HG03280 (cell line): ENCODE data around the gene NOP10.
"Not testable (repeated sequence)": the region's sequence is repeated elsewhere in the genome, so short reads cannot be mapped to it uniquely, and the experiment has no call there.

Source experiments
- ATAC-seq: cut with Tn5 transposase; IDR thresholded peaks from one replicate; pipeline ENCODE4 v1.9.1; 2021; ENCODE audit warnings: mild to moderate bottlenecking, moderate library complexity; ENCODE audit not compliant: unreplicated experiment

Gene NOP10

DNA sequence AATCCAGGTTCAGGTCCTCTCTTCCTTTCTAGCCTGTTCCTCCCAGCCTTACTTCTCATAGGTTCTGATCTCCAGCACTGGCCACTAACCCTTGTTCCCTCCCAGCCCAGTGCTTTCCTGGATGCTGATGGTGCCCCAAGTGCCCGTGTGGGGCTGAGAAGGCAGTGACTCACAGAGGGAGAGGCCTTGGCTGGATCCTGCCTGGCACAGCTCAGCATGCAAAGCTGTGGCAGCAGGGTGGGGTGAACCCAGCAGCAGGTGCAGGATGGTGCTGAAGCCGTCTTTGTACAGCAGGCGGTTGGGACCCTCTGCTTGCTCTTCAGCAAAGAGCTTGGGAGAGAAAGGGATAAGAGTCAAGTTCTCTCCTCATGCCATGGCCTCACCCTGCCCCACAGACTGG lies 16.5 kb upstream of the NOP10 start:
- ATAC-seq = no peak

DNA sequence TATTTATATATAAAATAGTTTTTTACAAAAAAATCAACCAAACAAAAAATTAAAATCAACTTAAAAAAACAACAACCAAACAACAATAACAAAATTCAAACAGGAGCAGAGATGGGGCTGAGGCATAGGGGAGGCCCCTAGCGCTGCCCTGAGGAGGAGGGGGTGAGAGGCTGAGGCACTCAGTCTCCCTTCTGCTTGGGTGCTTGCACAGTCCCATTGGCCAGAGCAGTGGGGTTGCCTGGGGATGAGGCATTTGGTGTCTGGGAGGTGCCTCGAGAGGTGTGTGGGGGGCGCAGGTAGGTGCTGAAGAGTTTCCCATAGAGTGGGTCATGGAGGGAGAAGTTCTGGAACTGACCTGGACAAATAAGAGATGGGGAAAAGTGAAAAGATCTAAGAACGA lies 16.0 kb upstream of the NOP10 start:
- no peak for ATAC-seq

DNA sequence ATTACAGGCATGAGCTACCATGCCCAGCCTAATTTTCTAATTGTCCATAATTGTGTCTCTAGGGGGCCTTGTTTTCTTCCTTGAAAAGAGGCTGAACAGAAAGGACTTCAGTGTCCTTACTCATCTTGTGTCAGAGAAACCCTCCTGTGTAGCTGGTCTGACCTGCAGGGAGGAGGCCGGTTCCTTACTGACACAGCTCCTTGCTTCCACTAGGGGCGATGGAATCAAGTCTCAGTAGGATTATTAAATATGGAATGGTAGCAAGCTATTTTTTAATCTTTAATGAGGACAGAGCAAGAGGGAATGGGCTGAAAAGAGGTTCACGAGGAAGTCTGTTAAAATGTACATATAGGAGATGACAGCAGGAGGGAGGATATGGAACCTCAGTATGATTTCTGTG lies 15.4 kb upstream of the NOP10 start:
- no peak for ATAC-seq

GRCh38 chr15:34357653-34358052 lies 14.7 kb upstream of the NOP10 start:
- ATAC-seq = no peak

- no peak for ATAC-seq
Observed at GRCh38 chr15:34355241-34355640, 12.3 kb upstream of the NOP10 start.

DNA sequence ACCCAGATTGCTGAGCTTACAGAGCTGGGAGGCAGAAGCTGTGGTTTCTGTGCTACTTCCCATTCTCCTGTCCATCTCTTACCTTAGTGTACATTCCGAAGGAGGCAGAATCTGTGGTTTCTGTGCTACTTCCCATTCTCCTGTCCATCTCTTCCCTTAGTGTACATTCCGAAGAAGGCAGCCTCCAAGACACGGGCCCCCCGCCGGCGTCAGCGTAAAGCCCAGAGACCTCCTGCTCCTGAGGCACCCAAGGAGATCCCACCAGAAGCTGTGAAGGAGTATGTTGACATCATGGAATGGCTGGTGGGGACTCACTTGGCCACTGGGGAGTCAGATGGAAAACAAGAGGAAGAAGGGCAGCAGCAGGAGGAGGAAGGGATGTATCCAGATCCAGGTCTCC lies 11.3 kb upstream of the NOP10 start:
- no peak for ATAC-seq

DNA sequence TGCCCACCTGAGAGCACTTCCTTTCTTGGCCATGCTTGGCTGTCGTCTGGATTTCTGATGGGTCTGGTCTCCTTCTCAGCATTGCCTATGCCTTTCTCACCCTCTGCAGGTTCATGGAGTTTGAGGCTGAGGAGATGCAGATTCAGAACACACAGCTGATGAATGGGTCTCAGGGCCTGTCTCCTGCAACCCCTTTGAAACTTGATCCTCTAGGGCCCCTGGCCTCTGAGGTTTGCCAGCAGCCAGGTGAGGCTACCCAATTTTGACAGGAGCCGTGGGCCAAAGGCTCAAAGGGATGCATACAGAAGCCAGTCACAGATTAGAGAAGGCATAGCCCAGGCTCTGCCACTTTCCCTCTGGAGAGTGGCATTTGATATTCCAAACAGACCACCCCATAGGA lies 10.7 kb upstream of the NOP10 start:
- ATAC-seq = no peak

DNA sequence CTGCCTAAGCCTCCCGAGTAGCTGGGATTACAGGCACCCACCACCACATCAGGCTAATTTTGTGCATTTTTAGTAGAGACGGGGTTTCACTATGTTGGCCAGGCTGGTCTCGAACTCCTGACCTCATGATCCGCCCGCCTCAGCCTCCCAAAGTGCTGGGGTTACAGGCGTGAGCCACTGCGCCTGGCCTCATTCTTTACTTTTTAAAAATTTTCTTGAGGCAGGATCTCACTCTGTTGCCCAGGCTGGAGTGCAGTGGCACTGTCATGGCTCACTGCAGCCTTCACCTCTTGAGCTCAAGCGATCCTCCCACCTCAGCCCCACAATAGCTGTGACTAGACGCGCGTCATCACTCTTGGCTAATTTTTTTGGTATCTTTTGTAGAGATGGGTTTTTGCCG lies 10.1 kb upstream of the NOP10 start:
- ATAC-seq = not testable (repeated sequence)

- no peak for ATAC-seq
Observed at GRCh38 chr15:34349769-34350168, 6.8 kb upstream of the NOP10 start.

DNA sequence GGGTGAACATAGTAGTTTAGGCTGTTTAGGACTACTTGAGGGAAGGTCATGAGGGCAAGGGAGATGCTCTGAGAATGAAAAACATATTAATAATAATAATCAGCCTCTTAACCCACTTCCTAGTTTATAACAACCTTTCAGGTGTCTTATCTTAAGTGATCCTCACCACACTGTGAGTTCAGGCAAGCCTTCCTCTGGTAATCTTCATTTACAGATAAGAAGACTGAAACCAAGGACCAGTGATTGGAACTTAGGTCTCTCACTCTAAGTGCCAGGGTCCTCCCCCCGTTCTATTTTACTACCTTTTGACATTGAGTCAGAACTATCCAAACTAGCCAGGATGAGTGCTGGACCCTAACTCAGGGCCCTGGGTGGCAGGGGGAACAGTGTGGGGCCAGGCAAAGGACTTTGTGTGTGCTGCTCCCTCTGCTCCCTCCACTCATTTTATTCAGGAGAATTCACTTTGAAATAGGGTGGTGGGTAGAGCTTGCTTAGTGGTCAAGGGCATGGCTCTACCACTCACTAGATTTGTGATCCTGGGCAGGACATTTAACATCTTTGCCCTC lies 5.9 kb upstream of the NOP10 start:
- ATAC-seq = no peak

- ATAC-seq = no peak
Observed at GRCh38 chr15:34347951-34348638, 5.2 kb upstream of the NOP10 start.

DNA sequence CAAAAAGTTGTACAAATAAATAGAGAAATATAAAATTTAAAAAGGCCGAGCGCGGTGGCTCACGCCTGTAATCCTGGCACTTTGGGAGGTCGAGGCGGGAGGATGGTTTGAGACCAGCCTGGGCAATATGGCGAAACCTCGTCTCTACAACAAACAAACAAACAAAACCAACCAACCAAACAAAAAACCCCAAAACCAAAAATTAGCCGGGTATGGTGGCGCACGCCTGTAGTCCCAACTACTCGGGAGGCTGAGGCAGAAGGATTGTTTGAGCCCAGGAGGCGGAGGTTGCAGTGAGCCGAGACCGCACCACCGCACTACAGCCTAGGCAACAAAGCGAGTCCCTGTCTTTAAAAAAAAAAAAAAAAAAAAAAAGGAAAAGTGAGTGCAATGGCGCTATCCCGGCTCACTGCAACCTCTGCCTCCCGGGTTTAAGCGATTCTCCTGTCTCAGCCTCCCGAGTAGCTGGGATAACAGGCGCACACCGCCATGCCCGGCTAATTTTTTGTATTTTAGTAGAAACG lies 661 bp downstream of the NOP10 start:
- not testable (repeated sequence) for ATAC-seq

DNA sequence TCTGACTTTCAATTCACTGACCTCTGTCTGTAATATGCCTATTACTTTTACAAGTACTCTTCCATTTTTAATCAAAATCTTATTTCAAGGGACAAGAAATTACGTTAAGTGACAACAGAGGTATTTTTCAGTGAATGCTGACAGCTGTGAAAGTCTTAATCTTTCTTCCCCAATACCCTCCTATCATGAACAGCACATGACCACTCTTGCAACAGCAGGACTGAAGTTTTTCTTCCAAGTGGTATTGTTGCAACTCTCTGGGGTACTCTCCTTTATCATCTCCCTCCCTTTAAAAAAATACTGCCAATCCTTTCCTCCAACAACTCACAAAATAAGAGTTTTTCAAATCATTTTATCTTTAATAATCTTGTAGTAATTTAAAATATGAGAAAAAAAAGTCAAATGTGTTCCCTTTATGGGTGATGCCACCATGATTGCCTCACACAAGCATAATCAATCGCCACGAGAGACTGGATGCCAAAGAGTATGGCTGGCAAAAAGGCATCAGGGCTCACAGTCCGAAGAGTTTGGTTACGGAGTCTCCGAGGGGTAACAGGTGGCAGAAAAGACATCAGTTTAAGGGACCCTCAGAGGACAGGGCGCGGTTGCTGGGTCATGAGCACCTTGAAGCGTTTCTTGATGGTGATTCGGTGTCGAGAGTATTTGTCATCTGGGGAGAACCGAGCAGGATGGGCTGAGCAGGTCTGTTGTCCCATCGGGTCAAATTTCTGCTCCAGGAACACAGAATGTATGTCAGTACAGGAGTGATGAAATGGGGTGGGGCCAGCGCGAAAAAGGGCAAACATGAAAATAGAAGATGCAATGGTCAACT lies 1.3 kb downstream of the NOP10 start:
- no peak for ATAC-seq

DNA sequence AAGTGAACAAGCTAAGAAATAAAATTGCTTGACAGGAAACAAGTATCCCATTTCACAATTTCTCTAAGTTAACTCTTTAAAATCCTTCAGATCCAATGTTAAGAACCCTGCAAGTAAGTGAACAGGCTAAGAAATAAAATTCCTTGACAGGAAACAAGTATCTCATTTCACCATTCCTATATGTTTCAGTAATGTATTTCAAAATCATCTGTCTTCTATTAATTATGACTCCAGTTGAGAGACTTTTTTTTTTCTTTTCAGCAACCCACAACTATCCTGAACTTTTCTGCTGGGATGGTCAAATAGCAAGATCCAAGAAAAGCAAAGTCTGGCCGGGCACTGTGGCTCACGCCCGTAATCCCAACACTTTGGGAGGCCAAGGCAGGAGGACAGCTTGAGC lies 3.0 kb downstream of the NOP10 start:
- ATAC-seq = no peak

DNA sequence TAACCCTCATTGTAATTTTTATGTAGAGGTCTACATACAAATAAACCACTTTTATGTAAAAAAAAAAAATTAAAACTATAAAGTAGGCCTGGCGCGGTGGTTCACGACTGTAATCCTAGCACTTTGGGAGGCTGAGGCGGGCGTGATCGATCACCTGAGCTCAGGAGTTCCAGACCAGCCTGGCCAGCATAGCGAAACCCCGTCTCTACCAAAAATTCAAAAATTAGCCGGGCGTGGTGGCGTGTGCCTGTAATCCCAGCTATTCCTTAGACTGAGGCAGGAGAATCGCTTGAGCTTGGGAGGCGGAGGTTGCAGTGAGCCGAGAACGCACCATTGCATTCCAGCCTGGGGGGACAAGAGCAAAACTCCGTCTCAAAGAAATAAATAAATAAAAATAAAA lies 4.6 kb downstream of the NOP10 start:
- no peak for ATAC-seq

DNA sequence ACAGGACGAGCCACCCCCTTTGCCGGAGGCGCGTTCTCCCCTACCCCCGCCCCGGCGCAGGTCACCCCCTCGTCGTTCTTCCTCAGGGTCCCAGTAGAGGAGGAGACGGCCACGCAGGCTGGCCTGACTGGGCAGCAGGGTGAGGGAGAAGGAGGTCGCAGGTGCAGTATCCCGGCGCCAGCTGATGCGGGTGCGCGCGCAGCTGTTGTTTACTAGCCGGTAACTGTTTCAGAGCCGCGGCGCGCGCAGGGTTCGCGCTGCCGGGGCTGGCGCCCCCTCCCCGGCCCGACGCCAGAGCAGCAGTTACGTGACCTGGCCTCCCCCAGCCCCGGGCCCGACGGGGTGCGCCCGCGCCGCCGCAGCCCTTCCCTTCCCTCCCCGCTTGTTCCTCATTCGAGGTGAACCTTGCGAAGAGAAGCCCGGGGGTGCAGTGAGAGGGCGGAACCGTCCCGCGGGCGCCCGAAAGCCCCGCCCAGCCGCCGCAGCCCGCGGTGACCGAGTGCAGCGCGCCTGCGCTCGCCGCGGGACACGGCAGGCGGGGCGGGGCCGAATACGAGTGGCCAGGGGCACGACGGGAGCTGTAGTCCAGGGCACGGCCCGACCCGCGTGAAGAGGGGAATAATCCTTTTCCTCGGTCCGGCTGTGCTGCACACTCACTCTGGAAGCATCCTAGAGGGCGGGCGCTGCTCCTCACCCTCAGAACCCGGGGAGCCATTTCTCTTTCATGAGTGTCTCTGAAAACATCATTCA lies 5.2 kb downstream of the NOP10 start, which contains the start of gene SLC12A6:
SLC12A6 (minus strand) TSS at position 225 of the 750 bp plus-strand sequence. CDS start 1,101 bp downstream, outside the sequence.
- ATAC-seq = peak; percentile 78

- ATAC-seq = peak; percentile 0
Observed at GRCh38 chr15:34336991-34337556, 5.9 kb downstream of the NOP10 start.

DNA sequence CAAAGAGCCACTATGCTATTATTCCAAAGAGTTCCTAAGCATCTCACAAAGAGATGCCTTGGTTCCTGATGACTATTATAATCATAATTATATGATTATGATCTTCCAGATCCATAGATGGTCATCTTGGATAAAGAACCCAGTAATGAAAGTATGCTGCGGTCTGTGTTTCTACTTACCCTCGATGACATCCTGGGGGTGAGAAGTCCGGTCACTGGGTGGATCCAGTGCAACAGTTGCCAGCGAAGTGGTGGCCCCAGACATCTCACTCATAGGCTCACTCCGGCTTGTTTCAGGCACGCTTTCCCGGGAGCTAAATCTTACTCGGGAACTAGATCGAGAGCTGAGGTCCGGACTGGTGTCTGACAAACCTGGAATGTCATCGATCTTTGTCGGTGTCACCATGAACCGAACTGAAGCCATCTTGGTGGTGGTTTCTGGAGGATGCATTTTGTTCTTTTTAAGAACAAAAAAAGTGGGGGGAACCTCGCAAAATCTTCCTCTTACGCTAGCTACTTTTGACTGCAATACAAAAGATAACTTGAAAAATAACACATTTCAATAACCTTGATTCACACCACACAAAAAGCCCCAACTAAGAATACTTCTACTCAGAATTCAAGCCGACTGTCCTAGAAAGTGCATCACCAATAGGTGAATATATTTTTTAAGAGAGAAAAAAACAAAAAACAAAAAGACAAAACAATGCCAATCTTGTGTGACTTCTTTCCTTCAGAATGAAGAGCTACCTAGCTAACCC lies 6.5 kb downstream of the NOP10 start:
- ATAC-seq = no peak

GRCh38 chr15:34335176-34336032 lies 7.5 kb downstream of the NOP10 start:
- ATAC-seq = no peak
